Left ventricle myocardium superior (tissue), 1 donor: ENCODE data around the gene AGBL1. TPM values are rescaled to one million over a fixed set of nuclear protein-coding genes. Genes with fewer than 3 reads are reported as not detected.
A peak's percentile ranks its signal among the peaks of the same experiment; 100 is the strongest.

Source experiments
- ATAC-seq: fragments of 200-7000 bp; cut with Tn5 transposase; one replicate; pipeline ENCODE4 v1.9.1; 2020; ENCODE audit warnings: mild to moderate bottlenecking, moderate library complexity
- DNase-seq: peaks from one replicate; pipeline ENCODE4 v3.0.0-alpha.2; 2020
- intact Hi-C: fragments of 100-400 bp; cut with micrococcal nuclease; formaldehyde crosslinking; loops from one replicate; pipeline ENCODE4 v1.11.0; 2022
- total RNA-seq: library from RNA; stranded (reverse); fragmentation: NEBNext Ultra II Directional; extraction: Animal tissue kit (Norgen Biotek cat#: 25700); gene quantifications from one replicate; pipeline ENCODE4 v1.2.1, GENCODE V29; 2021
- donor health status: DM: no; HTN: yes; CAD: no; lungs with severe emphysema.

The AGBL1 gene
- total RNA-seq, 1 donor from 2014 or later: not detected

- intact Hi-C loops: no loop called here
- ATAC-seq: no peak
- no peak for DNase-seq
Measured at GRCh38 chr15:86157606-86158293, 78.1 kb downstream of the AGBL1 start.

GRCh38 chr15:86159468-86159867, 79.8 kb downstream of the AGBL1 start:
- ATAC-seq (no peak), DNase-seq (no peak)
- intact Hi-C loops: no loop called here

- intact Hi-C loops: no loop called here
- ATAC-seq (no peak), DNase-seq (no peak)
Measured at GRCh38 chr15:86161250-86161649, 81.6 kb downstream of the AGBL1 start.

- DNase-seq (no peak), ATAC-seq (peak; percentile 63)
- intact Hi-C loops: no loop called here
Measured at GRCh38 chr15:86162172-86162591, 82.5 kb downstream of the AGBL1 start.

GRCh38 chr15:86162641-86163040, 83.0 kb downstream of the AGBL1 start:
- no peak for DNase-seq
- ATAC-seq: no peak
- intact Hi-C loops: no loop called here

DNA sequence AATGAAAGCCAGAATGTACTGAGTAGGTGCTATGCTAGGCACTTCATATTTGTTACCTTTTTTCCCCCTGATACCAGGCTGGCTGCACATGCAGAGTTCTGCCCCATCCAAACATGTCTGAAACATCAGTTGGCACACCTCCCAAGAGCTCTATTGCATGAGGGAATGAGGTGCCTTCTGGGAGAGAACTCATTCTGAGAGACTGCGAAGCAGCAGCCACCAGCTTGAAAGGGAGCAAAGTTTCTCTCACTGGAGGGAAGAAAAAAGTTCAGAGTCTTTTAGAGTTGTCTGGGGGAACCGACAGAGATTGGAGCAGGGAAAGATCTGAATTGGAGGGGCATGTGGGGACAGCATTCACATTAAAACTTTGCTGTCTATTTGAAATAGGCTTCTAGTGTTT, 84.1 kb downstream of the AGBL1 start:
- intact Hi-C loops: no loop called here

GRCh38 chr15:86164232-86164898, 84.7 kb downstream of the AGBL1 start:
- DNase-seq (no peak), ATAC-seq (peak; percentile 79)
- intact Hi-C loops: no loop called here

More for the DNA sequence above, 84.1 kb downstream of the AGBL1 start:
- DNase-seq: no peak
- ATAC-seq: peak; percentile 18

GRCh38 chr15:86165265-86166211, 85.9 kb downstream of the AGBL1 start:
- intact Hi-C loops: no loop called here

DNA sequence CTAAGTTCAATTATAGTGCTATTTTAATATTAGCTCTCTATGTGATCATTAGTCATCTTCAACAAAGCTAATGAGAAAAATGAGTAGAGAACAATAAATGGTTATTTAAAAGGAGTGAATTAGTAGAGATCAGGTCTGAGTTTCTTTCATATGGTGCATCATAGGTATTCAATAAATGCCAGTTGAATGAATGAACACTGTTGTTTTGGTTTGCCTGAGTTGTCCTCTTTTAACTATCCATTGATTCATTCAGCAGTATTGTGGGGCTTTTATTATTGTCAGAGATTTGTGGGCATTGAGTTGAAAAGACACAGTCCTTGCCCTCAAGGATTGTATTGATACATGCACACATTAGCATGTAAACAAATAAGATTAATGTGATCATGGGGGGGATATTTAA, 88.2 kb downstream of the AGBL1 start:
- intact Hi-C loops: no loop called here
- ATAC-seq (no peak), DNase-seq (no peak)

More at GRCh38 chr15:86165265-86166211, 85.9 kb downstream of the AGBL1 start:
- ATAC-seq: no peak
- DNase-seq: no peak

- DNase-seq (no peak), ATAC-seq (no peak)
- intact Hi-C loops: no loop called here
Measured at GRCh38 chr15:86178845-86179244, 99.2 kb downstream of the AGBL1 start.

- ATAC-seq: no peak
- no peak for DNase-seq
- intact Hi-C loops: no loop called here
Measured at GRCh38 chr15:86183596-86184491, 104.2 kb downstream of the AGBL1 start.

GRCh38 chr15:86193716-86194380, 114.2 kb downstream of the AGBL1 start:
- DNase-seq (no peak), ATAC-seq (no peak)
- intact Hi-C loops: loop anchor here (10.0 kb wide), 1 partner anchor 59 kb away; no protein-coding TSS in a partner anchor

GRCh38 chr15:86197770-86198169, 118.1 kb downstream of the AGBL1 start:
- ATAC-seq (no peak), DNase-seq (no peak)

DNA sequence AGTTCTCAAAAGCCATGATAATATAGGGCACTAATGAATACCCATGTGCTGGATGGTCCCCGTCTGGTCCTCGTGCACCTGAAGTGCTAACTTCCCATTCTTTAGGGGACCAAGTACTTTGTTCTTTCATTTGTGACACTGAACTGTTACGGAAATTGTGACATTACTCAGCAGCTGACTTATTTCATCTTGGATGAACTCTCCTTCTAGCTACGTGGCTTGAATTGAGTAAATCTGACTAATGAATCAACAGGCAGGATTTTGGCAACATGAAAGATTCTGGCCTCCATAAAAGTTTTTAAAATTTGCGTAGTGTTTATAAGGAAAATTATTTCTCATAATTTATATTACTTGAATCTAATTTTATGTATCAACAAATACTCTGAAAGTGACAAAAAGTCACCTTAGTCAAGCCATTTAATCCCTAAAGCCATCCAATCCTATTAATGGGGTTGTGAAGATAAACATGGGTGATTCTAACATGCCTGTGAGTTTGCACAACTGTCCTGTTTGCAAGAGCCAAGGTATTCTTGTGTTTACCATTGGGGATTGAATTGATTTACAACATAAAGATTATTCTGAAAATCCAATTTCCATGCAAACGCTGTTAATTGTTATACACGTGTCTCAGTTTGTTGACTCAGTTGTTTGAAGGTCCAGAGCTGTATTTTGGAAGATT, 119.9 kb downstream of the AGBL1 start:
- intact Hi-C loops: loop anchor here (10.0 kb wide), 1 partner anchor 65 kb away; no protein-coding TSS in a partner anchor
- DNase-seq: no peak
- ATAC-seq: no peak

More at GRCh38 chr15:86197770-86198169, 118.1 kb downstream of the AGBL1 start:
- intact Hi-C loops: loop anchor here (10.0 kb wide), 1 partner anchor 63 kb away; no protein-coding TSS in a partner anchor

DNA sequence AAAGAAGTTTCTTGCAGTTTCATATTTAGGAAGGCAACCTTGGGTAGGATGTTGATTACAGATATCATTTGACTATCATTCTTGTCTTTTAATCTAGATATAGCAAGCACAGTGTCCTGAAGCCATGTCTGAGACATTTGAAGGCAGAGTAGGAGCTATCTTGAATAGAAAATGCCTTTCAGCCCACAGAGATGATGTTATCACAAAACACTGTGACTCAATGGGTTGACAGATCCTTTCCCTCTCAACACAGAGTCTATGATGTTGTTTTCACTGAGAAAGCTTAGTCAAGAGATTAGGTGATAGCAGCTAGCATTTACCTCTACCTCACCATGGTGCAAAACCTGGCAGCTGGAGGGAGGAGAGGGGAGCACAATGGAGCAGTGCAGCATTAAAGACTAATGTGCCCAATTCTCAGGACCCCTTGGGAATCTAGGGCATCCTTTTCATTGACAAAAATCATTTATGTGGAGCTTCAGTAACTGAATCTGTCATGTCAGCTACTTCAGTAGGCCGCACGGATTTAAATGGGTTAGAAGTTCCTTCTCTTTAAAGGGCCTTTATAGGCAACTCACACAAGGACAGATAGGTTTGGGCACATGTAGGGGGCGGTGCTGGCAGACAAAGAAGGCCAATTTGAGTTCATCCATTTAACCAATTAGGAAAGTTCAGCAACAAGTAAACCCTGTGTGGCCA, 121.8 kb downstream of the AGBL1 start:
- no peak for DNase-seq
- ATAC-seq: no peak
- intact Hi-C loops: no loop called here

DNA sequence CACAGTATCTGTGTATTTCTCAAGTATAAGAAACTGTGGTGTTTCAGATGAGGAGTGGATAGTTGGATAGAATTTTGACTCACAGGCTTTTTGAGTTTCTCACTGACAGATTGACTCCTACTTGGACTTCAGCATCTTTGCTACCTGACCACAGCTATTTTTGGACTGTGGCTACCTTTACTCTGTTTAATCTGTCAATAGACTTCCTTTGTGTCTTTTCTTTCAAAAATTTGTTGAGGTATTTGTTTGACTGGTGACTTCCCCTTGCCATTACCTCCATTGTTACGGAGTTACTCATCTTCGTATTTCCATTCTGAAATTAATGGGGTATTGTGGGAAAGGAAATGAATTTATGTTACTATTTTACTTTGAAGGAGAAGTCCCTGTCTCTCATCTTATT, 123.8 kb downstream of the AGBL1 start:
- DNase-seq (no peak), ATAC-seq (no peak)
- intact Hi-C loops: no loop called here

GRCh38 chr15:86205096-86205495, 125.4 kb downstream of the AGBL1 start:
- ATAC-seq (no peak), DNase-seq (no peak)
- intact Hi-C loops: no loop called here
